ENCODE measurements around the gene DMAC1. TPM values are rescaled to one million over a fixed set of nuclear protein-coding genes. Genes with fewer than 3 reads are reported as not detected.

The DMAC1 gene
- total RNA-seq, 1 donor from 2014 or later = 44.0 TPM

- no peak overlapping the region for H2AFZ ChIP-seq (ENCODE audit: low read depth, low read length)
- TF ChIP-seq CTCF (IDR thresholded peaks at IDR 0.05; ENCODE audit: insufficient read depth, low read depth, low read length) = no peak
- FAIRE-seq (no peak), DNase-seq (ENCODE audit: low read depth) (no peak)
- Mint-ChIP-seq H3K27me3 (ENCODE audit: low read depth, unreplicated experiment) (no peaks in the 10 kb centered on the region), H3K27ac (ENCODE audit: unreplicated experiment) (no peak overlapping the region), H3K4me1 (ENCODE audit: low read depth, unreplicated experiment) (peaks cover 13% of the 10 kb centered on the region), H3K36me3 (ENCODE audit: low read depth, unreplicated experiment) (no peaks in the 10 kb centered on the region), H3K4me3 (ENCODE audit: unreplicated experiment) (no peak overlapping the region), H3K9me3 (ENCODE audit: unreplicated experiment) (peaks cover 4% of the 10 kb centered on the region)
- H3K4me2 ChIP-seq (ENCODE audit: low read length) = no peak overlapping the region
- no peaks in the 10 kb centered on the region for H4K20me1 ChIP-seq (ENCODE audit: insufficient read depth, low read length)
- no peak overlapping the region for H3K27ac ChIP-seq (ENCODE audit: low read depth, low read length)
- no peaks in the 10 kb centered on the region for H3K79me2 ChIP-seq (ENCODE audit: insufficient read depth, low read length)
- no peaks in the 10 kb centered on the region for H3K36me3 ChIP-seq (ENCODE audit: insufficient read depth, low read length)
- H3K9me3 ChIP-seq (ENCODE audit: insufficient read depth, low read depth, low read length) = peaks cover 3% of the 10 kb centered on the region
- no peaks in the 10 kb centered on the region for H3K27me3 ChIP-seq (ENCODE audit: insufficient read depth, low read length)
- no peak overlapping the region for H3K9ac ChIP-seq (ENCODE audit: low read length)
- H3K4me3 ChIP-seq (ENCODE audit: insufficient read depth, low read depth, low read length) = no peak overlapping the region
- H3K4me1 ChIP-seq (ENCODE audit: insufficient read depth, low read length) = no peaks in the 10 kb centered on the region
Observed at GRCh38 chr9:7760014-7760415, 39.6 kb downstream of the DMAC1 start.

- H3K4me3 ChIP-seq (ENCODE audit: insufficient read depth, low read depth, low read length) = no peak overlapping the region
- H4K20me1 ChIP-seq (ENCODE audit: insufficient read depth, low read length) = no peaks in the 10 kb centered on the region
- peak overlapping the region; percentile 21 for H3K27ac Mint-ChIP-seq (ENCODE audit: unreplicated experiment)
- H3K9ac ChIP-seq (ENCODE audit: low read length) = no peak overlapping the region
- FAIRE-seq (no peak), DNase-seq (ENCODE audit: low read depth) (no peak)
- H2AFZ ChIP-seq (ENCODE audit: low read depth, low read length) = no peak overlapping the region
- H3K9me3 Mint-ChIP-seq (ENCODE audit: unreplicated experiment) = peaks cover 2% of the 10 kb centered on the region
- H3K27me3 Mint-ChIP-seq (ENCODE audit: low read depth, unreplicated experiment) = no peaks in the 10 kb centered on the region
- no peaks in the 10 kb centered on the region for H3K27me3 ChIP-seq (ENCODE audit: insufficient read depth, low read length)
- H3K79me2 ChIP-seq (ENCODE audit: insufficient read depth, low read length) = no peaks in the 10 kb centered on the region
- H3K4me3 Mint-ChIP-seq (ENCODE audit: unreplicated experiment) = no peak overlapping the region
- no peak overlapping the region for H3K4me2 ChIP-seq (ENCODE audit: low read length)
- no peaks in the 10 kb centered on the region for H3K36me3 ChIP-seq (ENCODE audit: insufficient read depth, low read length)
- TF ChIP-seq CTCF (IDR thresholded peaks at IDR 0.05; ENCODE audit: insufficient read depth, low read depth, low read length) = no peak
- TF ChIP-seq EZH2 (IDR thresholded peaks at IDR 0.05; ENCODE audit: insufficient read depth, low read length) = no peak
- H3K4me1 ChIP-seq (ENCODE audit: insufficient read depth, low read length) = no peaks in the 10 kb centered on the region
- peaks cover 13% of the 10 kb centered on the region for H3K4me1 Mint-ChIP-seq (ENCODE audit: low read depth, unreplicated experiment)
- H3K27ac ChIP-seq (ENCODE audit: low read depth, low read length) = no peak overlapping the region
- H3K36me3 Mint-ChIP-seq (ENCODE audit: low read depth, unreplicated experiment) = no peaks in the 10 kb centered on the region
- no peaks in the 10 kb centered on the region for H3K9me3 ChIP-seq (ENCODE audit: insufficient read depth, low read depth, low read length)
Observed at GRCh38 chr9:7756088-7756487, 43.5 kb downstream of the DMAC1 start.

GRCh38 chr9:7752481-7752880 is 47.1 kb downstream of the DMAC1 start:
- no peak overlapping the region for H3K4me2 ChIP-seq (ENCODE audit: low read length)
- H3K27ac ChIP-seq (ENCODE audit: low read depth, low read length) = no peak overlapping the region
- Mint-ChIP-seq H3K9me3 (ENCODE audit: unreplicated experiment) (peaks cover 2% of the 10 kb centered on the region), H3K27me3 (ENCODE audit: low read depth, unreplicated experiment) (no peaks in the 10 kb centered on the region), H3K4me3 (ENCODE audit: unreplicated experiment) (no peak overlapping the region), H3K27ac (ENCODE audit: unreplicated experiment) (no peak overlapping the region), H3K36me3 (ENCODE audit: low read depth, unreplicated experiment) (no peaks in the 10 kb centered on the region), H3K4me1 (ENCODE audit: low read depth, unreplicated experiment) (peaks cover 10% of the 10 kb centered on the region)
- H3K79me2 ChIP-seq (ENCODE audit: insufficient read depth, low read length) = no peaks in the 10 kb centered on the region
- no peak overlapping the region for H3K4me3 ChIP-seq (ENCODE audit: insufficient read depth, low read depth, low read length)
- DNase-seq (ENCODE audit: low read depth) (no peak), FAIRE-seq (no peak)
- H3K9ac ChIP-seq (ENCODE audit: low read length) = no peak overlapping the region
- H3K27me3 ChIP-seq (ENCODE audit: insufficient read depth, low read length) = no peaks in the 10 kb centered on the region
- H3K36me3 ChIP-seq (ENCODE audit: insufficient read depth, low read length) = no peaks in the 10 kb centered on the region
- no peaks in the 10 kb centered on the region for H3K9me3 ChIP-seq (ENCODE audit: insufficient read depth, low read depth, low read length)
- no peaks in the 10 kb centered on the region for H3K4me1 ChIP-seq (ENCODE audit: insufficient read depth, low read length)
- no peaks in the 10 kb centered on the region for H4K20me1 ChIP-seq (ENCODE audit: insufficient read depth, low read length)
- H2AFZ ChIP-seq (ENCODE audit: low read depth, low read length) = no peak overlapping the region
- no peak for TF ChIP-seq CTCF (IDR thresholded peaks at IDR 0.05; ENCODE audit: insufficient read depth, low read depth, low read length)
- TF ChIP-seq EZH2 (IDR thresholded peaks at IDR 0.05; ENCODE audit: insufficient read depth, low read length) = no peak
